ENCODE results near the gene GAS2L3.

DNA sequence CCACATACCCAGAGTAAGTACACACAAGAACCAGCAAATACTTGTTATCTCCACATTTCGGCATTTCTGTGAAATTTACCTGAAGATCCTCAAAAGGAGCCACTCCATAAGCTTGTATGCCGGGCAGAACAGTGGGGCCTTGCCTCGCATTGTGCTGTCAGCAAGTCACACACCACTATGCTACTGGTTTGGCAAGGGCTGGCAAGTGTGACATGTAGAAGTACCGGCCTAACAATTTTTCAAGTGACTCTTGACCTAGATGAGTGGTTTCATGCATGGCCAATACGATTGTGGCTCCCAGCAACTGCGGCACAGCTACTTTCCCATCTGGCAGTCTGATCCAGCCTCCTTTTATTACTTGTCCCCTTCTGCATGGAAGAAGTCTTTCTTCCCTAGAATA is 69.8 kb downstream of the GAS2L3 start:
- TF ChIP-seq, protein P1, sequence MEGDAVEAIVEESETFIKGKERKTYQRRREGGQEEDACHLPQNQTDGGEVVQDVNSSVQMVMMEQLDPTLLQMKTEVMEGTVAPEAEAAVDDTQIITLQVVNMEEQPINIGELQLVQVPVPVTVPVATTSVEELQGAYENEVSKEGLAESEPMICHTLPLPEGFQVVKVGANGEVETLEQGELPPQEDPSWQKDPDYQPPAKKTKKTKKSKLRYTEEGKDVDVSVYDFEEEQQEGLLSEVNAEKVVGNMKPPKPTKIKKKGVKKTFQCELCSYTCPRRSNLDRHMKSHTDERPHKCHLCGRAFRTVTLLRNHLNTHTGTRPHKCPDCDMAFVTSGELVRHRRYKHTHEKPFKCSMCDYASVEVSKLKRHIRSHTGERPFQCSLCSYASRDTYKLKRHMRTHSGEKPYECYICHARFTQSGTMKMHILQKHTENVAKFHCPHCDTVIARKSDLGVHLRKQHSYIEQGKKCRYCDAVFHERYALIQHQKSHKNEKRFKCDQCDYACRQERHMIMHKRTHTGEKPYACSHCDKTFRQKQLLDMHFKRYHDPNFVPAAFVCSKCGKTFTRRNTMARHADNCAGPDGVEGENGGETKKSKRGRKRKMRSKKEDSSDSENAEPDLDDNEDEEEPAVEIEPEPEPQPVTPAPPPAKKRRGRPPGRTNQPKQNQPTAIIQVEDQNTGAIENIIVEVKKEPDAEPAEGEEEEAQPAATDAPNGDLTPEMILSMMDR (conservative IDR thresholded peaks at IDR 0.05; ENCODE audit: low read length), result no peak
- TF ChIP-seq EZH2phosphoT487 (IDR thresholded peaks at IDR 0.05; ENCODE audit: borderline replicate concordance, low read depth, low read length), result no peak

All from OCI-LY7 (cell line).